ENCODE measurements around the gene SLC27A1.
A peak's percentile ranks its signal among the peaks of the same experiment; 100 is the strongest.

The SLC27A1 gene

DNA sequence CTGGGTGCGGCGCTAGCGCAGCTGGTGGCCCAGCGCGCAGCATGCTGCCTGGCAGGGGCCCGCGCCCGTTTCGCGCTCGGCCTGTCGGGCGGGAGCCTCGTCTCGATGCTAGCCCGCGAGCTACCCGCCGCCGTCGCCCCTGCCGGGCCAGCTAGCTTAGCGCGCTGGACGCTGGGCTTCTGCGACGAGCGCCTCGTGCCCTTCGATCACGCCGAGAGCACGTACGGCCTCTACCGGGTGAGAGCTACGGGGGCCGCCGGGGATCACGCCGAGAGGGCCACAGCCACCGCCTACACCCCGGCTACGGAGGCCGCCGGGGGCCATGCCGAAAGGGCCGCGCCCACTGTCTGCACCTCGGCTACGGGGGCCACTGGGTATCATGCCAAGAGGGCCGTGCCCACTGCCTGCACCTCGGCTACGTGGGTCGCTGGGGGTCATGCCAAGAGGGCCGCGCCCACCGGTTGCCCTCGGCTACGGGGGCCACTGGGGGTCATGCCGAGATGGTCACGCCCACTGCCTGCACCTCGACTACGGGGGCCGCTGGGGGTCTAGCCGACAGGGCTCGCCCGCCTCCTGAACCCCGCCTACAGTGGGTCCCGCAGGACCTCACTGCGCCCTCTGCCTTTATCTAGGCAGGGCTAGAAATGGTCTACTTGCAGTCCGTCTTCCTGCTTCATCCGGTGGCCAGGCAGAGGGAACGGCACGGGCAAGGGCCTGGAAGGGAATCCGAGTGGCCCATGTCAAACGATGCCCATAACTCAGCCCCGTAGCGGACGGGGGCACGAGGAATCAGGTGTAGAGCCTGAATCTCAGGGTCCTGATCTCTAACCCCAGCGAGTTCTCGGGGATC lies 41.6 kb downstream of the SLC27A1 start (continued):
- TF ChIP-seq, protein P1, sequence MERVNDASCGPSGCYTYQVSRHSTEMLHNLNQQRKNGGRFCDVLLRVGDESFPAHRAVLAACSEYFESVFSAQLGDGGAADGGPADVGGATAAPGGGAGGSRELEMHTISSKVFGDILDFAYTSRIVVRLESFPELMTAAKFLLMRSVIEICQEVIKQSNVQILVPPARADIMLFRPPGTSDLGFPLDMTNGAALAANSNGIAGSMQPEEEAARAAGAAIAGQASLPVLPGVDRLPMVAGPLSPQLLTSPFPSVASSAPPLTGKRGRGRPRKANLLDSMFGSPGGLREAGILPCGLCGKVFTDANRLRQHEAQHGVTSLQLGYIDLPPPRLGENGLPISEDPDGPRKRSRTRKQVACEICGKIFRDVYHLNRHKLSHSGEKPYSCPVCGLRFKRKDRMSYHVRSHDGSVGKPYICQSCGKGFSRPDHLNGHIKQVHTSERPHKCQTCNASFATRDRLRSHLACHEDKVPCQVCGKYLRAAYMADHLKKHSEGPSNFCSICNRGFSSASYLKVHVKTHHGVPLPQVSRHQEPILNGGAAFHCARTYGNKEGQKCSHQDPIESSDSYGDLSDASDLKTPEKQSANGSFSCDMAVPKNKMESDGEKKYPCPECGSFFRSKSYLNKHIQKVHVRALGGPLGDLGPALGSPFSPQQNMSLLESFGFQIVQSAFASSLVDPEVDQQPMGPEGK (tag by site-specific recombination; IDR thresholded peaks at IDR 0.05): peak; percentile 96
- TF ChIP-seq ZBTB20 (tag by site-specific recombination; IDR thresholded peaks at IDR 0.05) (peak; percentile 75), ZBTB1 (tag by site-specific recombination; IDR thresholded peaks at IDR 0.05) (no peak), ZNF701 (tag by site-specific recombination; IDR thresholded peaks at IDR 0.05) (no peak), ZNF792 (tag by site-specific recombination; IDR thresholded peaks at IDR 0.05) (peak; percentile 44; the same call in 1 of the 2 replicates), ZNF837 (tag by site-specific recombination; IDR thresholded peaks at IDR 0.05) (no peak), KLF7 (tag by site-specific recombination; IDR thresholded peaks at IDR 0.05; ENCODE audit: borderline replicate concordance) (peak; percentile 93), ZNF747 (tag by site-specific recombination; IDR thresholded peaks at IDR 0.05) (no peak), ZNF266 (tag by site-specific recombination; IDR thresholded peaks at IDR 0.05; ENCODE audit: low read depth) (no peak), ZNF2 (tag by site-specific recombination; IDR thresholded peaks at IDR 0.05) (peak; percentile 76; the same call in 1 of the 2 replicates), REST (tag by site-specific recombination; IDR thresholded peaks at IDR 0.05) (no peak), EGR2 (tag by site-specific recombination; IDR thresholded peaks at IDR 0.05; ENCODE audit: low read depth) (peak; percentile 96), ZNF629 (tag by site-specific recombination; IDR thresholded peaks at IDR 0.05) (0 out of 2 replicates have a peak, but pooled peaks have one; percentile 16), ZBTB11 (tag by site-specific recombination; conservative IDR thresholded peaks at IDR 0.05; ENCODE audit: low read depth) (0 out of 2 replicates have a peak, but pooled peaks have one; percentile 9)
- TF ChIP-seq, protein P2, sequence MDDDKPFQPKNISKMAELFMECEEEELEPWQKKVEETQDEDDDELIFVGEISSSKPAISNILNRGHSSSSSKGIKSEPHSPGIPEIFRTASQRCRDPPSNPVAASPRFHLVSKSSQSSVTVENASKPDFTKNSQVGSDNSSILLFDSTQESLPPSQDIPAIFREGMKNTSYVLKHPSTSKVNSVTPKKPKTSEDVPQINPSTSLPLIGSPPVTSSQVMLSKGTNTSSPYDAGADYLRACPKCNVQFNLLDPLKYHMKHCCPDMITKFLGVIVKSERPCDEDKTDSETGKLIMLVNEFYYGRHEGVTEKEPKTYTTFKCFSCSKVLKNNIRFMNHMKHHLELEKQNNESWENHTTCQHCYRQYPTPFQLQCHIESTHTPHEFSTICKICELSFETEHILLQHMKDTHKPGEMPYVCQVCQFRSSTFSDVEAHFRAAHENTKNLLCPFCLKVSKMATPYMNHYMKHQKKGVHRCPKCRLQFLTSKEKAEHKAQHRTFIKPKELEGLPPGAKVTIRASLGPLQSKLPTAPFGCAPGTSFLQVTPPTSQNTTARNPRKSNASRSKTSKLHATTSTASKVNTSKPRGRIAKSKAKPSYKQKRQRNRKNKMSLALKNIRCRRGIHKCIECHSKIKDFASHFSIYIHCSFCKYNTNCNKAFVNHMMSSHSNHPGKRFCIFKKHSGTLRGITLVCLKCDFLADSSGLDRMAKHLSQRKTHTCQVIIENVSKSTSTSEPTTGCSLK (tag by site-specific recombination; IDR thresholded peaks at IDR 0.05): no peak
